HepG2 (cell line): ENCODE measurements around the gene RASA4B. TPM values are rescaled to one million over a fixed set of nuclear protein-coding genes. Genes with fewer than 3 reads are reported as not detected.

ENCODE experiments used
- CEBPB ChIP-seq: IDR thresholded peaks from 2 replicates; pipeline ENCODE4 v1.6.1; 2011; ENCODE audit warnings: low read depth, low read length, improper control_type of control experiment, borderline replicate concordance
- HDAC2 ChIP-seq: sonication (generic); formaldehyde crosslinking; IDR thresholded peaks from 2 replicates; pipeline ENCODE4 v1.4.0; 2020; ENCODE audit warnings: missing genetic modification reagents
- KLF16 ChIP-seq, 2 experiments: sonication (generic) in 1 of 2; formaldehyde crosslinking in 1 of 2; IDR thresholded peaks; 2 replicates each; pipeline versions ENCODE4 v1.6.1 to v1.8.0; 2016 to 2023; ENCODE audit warnings: missing genetic modification reagents in 2 of 2, missing compliant biosample characterization in 1 of 2
- MAX ChIP-seq: IDR thresholded peaks from 2 replicates; pipeline ENCODE4 v1.6.1; 2012; ENCODE audit warnings: inconsistent platforms
- NFAT5 ChIP-seq: sonication (generic); formaldehyde crosslinking; IDR thresholded peaks from 2 replicates; pipeline ENCODE4 v1.4.0; 2020; ENCODE audit warnings: missing genetic modification reagents
- SRSF1 ChIP-seq: fragments of 200-400 bp; formaldehyde crosslinking; optimal IDR thresholded peaks from 2 replicates; pipeline ENCODE3; 2017; ENCODE audit warnings: mild to moderate bottlenecking, low read depth, low read length, moderate library complexity
- THAP7 ChIP-seq: sonication (generic); formaldehyde crosslinking; IDR thresholded peaks from 2 replicates; pipeline ENCODE4 v1.8.1; 2023; ENCODE audit warnings: mild to moderate bottlenecking, missing genetic modification reagents
- THAP9 ChIP-seq: sonication (generic); formaldehyde crosslinking; IDR thresholded peaks from 2 replicates; pipeline ENCODE4; 2020; ENCODE audit warnings: missing genetic modification reagents, mild to moderate bottlenecking, borderline replicate concordance
- XRCC5 ChIP-seq: fragments of 200-400 bp; formaldehyde crosslinking; optimal IDR thresholded peaks from 2 replicates; pipeline ENCODE3; 2017; ENCODE audit warnings: mild to moderate bottlenecking, low read length
- ZBED4 ChIP-seq: sonication (generic); formaldehyde crosslinking; IDR thresholded peaks from 2 replicates; pipeline ENCODE4 v1.4.0; 2020; ENCODE audit warnings: missing genetic modification reagents, borderline replicate concordance
- ZBTB8A ChIP-seq: sonication (generic); formaldehyde crosslinking; IDR thresholded peaks from 2 replicates; pipeline ENCODE4 v1.4.0; 2020; ENCODE audit warnings: mild to moderate bottlenecking, low read depth, missing genetic modification reagents, borderline replicate concordance
- ZNF251 ChIP-seq: sonication (generic); formaldehyde crosslinking; IDR thresholded peaks from 2 replicates; pipeline ENCODE4 v1.9.0; 2021; ENCODE audit warnings: mild to moderate bottlenecking, missing genetic modification reagents
- ZNF30 ChIP-seq: sonication (generic); formaldehyde crosslinking; IDR thresholded peaks from 2 replicates; pipeline ENCODE4 v1.5.0; 2020; ENCODE audit warnings: mild to moderate bottlenecking, missing genetic modification reagents
- ZNF552 ChIP-seq: sonication (generic); formaldehyde crosslinking; IDR thresholded peaks from 2 replicates; pipeline ENCODE4 v1.9.0; 2022; ENCODE audit warnings: missing genetic modification reagents, mild to moderate bottlenecking, borderline replicate concordance
- ZSCAN25 ChIP-seq: sonication (generic); formaldehyde crosslinking; IDR thresholded peaks from 2 replicates; pipeline ENCODE4 v1.8.0; 2022; ENCODE audit warnings: mild to moderate bottlenecking, missing genetic modification reagents
- polyA plus RNA-seq, 8 experiments: library from polyadenylated mRNA; depleted of rRNA in 3 of 8; stranded (reverse) in 7 of 8; unstranded in 1 of 8; fragments of >200 nt; fragmentation: Illumina TruSeq in 4 of 8; extraction: Trizol in 4 of 8; gene quantifications; 2 replicates each; pipeline versions ENCODE4 v1.2.1 to v1.2.3, GENCODE V29; 2011 to 2016; ENCODE audit warnings: low read depth in 4 of 8, missing spikeins in 1 of 8, mixed read lengths in 1 of 8; ENCODE audit not compliant: insufficient read depth in 1 of 8
- total RNA-seq, 5 experiments: library from RNA; depleted of rRNA; stranded (reverse); fragments of >200 nt; fragmentation: Illumina TruSeq; extraction: Trizol; gene quantifications; 2 replicates each; pipeline ENCODE4 v1.2.3, GENCODE V29; 2016; ENCODE audit warnings: low read depth in 1 of 5

The RASA4B gene
- total and polyA plus RNA-seq, 2 of the 13 experiments (the other 11 are each of a cell fraction or from before 2014, with no cell fraction given): 0.82 to 1.3 TPM

- TF ChIP-seq ZBTB8A (CRISPR knock-in tag) (no peak), KLF16 (CRISPR knock-in tag; IDR thresholded peaks at IDR 0.05) (peak in 1 of 2 experiments; percentile 44; a peak in 1 of 4 replicates), MAX (0 out of 2 replicates have a peak, but pooled peaks have one; percentile 48), NFAT5 (CRISPR knock-in tag) (no peak), THAP9 (CRISPR knock-in tag) (peak; percentile 98), ZNF552 (CRISPR knock-in tag) (no peak), ZNF251 (no peak), XRCC5 (peak; percentile 42), HDAC2 (CRISPR knock-in tag) (peak; percentile 52; the same call in 1 of the 2 replicates), SRSF1 (peak; percentile 40), ZNF30 (CRISPR knock-in tag) (no peak), CEBPB (no peak), ZBED4 (CRISPR knock-in tag) (no peak), ZSCAN25 (CRISPR knock-in tag) (no peak), THAP7 (CRISPR knock-in tag) (no peak)
Measured at GRCh38 chr7:102451371-102452054, 66.1 kb downstream of the RASA4B start (continued).
